ENCODE data around the gene PAPOLA.

DNA sequence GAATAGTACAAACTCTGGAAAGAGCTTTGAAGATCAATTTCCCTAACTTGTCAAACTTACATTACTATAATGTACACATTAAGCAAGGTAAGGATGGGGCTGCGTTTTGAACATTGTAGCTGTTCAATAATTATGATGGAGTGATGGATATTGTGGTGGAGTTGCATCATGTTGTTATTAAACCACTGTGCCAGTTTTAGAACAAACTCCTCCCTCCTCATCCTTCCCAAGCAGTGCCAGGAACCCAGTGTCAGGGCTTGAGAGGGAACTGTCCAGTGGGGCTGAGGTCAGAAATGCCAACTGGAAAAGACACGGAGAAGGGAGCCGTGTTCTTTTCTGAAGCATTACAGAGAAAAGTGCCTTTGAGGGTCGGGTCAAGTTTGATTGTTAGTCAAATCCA, 31.9 kb upstream of the PAPOLA start:
- TF ChIP-seq POLR2AphosphoS5 (IDR thresholded peaks at IDR 0.05; ENCODE audit: low read depth, low read length) (no peak), POLR2A (IDR thresholded peaks at IDR 0.05; ENCODE audit: low read depth, low read length) (no peak)
